ENCODE data around the gene CLDN15.
"Not testable (repeated sequence)": the region's sequence is repeated elsewhere in the genome, so short reads cannot be mapped to it uniquely, and the experiment has no call there.

CLDN15 gene

DNA sequence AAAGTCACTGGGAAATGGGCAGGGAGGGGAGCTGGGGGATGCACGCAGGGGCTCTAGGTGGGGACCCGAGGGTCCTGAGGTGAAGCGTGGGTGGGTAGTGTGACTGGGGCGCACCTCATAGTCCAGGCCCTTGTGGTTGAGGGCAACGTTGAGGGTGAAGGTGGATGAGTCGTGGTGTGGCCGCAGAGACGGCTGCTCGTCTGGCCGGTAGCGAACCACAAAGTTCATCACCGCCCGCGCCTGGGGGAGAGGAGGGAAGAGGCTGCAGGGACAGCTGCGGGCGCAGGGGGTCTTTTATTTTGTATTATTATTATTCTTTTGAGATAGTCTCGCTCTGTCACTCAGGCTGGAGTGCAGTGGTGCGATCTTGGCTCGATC is 30.9 kb downstream of the CLDN15 start:
- no peak for DNase-seq (ENCODE audit: low spot score)
- TF ChIP-seq, protein P1, sequence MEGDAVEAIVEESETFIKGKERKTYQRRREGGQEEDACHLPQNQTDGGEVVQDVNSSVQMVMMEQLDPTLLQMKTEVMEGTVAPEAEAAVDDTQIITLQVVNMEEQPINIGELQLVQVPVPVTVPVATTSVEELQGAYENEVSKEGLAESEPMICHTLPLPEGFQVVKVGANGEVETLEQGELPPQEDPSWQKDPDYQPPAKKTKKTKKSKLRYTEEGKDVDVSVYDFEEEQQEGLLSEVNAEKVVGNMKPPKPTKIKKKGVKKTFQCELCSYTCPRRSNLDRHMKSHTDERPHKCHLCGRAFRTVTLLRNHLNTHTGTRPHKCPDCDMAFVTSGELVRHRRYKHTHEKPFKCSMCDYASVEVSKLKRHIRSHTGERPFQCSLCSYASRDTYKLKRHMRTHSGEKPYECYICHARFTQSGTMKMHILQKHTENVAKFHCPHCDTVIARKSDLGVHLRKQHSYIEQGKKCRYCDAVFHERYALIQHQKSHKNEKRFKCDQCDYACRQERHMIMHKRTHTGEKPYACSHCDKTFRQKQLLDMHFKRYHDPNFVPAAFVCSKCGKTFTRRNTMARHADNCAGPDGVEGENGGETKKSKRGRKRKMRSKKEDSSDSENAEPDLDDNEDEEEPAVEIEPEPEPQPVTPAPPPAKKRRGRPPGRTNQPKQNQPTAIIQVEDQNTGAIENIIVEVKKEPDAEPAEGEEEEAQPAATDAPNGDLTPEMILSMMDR (IDR thresholded peaks at IDR 0.05; ENCODE audit: extremely low read depth, missing control alignments), result no peak

DNA sequence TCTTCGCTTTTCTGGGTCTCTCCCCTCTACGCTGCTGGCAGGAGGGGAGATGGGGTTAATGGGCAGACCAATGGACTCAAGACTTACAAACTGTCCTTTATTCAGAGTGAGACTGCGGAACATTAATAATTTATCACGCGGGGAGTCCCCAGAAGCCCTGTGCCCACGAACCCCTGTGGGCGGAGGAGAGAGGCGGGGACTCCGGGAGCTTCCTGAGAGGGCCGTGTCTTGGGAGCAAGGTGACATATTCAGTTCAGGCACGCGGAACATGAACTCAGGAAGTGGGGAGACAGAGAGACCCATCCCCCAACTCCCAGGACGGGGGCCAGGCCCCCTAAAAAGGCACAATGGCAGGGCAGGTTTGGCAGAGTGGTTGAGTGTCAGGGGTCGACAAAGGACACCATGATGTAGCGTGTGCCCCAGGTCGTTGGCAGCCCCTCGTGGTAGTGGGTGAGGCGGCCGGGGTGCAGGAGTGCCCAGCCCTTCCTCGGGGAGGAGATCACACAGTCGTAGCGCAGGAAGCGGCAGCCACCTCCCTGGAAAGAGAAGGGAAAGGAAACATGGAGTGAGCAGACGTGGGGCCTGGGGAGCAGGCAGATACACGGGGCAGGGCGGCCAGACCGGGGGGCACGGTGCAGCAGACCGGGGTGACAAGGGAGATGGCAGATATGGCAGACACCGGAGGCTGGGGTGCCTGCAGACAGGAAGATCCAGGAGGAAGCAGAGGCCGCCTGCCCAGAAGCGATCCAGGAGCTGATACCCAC is 31.5 kb downstream of the CLDN15 start:
- DNase-seq (ENCODE audit: low spot score), result no peak
- TF ChIP-seq, protein P1 (IDR thresholded peaks at IDR 0.05; ENCODE audit: extremely low read depth, missing control alignments), result no peak

DNA sequence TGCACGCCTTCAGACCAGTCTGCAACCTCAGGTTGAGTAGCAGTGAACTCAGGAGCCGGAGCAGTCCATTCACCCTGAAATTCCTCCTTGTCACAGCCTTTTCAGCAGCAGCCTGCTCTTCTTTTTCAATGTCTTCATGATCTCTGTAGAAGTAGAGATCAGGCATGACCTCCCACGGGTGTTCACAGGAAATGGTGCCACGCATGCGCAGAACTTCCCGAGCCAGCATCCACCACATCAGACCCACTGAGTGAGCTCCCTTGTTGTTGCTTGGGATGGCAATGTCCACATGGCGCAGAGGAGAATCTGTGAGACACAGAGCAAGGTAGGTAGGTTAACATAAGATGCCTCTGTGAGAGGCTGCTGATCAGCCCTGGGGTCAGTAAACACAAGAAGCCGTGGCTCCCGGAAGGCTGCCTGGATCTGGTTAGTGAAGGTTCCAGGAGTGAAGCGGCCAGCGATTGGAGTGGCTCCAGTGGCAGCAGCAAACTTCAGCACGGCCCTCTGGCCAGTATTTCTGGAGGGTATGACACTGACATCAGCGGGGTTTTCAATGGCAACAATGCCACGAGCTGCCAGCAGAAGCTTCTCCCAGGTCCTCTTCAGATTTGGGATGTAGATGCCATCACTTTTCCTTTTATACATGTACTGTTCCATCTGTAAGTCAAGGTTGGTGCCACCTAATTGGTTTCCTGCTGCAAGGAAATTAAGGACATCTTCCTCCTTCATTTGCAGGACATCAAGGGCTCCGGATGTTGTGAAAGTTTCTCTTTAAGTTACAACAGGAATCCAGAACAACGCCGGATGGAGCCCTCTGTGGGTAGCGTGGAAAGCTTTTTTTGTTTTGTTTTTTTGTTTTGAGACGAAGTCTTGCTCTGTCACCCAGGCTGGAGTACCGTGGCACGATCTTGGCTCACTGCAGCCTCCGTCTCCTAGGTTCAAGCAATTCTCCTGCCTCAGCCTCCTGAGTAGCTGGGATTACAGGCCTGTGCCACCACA is 33.6 kb downstream of the CLDN15 start:
- not testable (repeated sequence) for DNase-seq (ENCODE audit: low spot score)

DNA sequence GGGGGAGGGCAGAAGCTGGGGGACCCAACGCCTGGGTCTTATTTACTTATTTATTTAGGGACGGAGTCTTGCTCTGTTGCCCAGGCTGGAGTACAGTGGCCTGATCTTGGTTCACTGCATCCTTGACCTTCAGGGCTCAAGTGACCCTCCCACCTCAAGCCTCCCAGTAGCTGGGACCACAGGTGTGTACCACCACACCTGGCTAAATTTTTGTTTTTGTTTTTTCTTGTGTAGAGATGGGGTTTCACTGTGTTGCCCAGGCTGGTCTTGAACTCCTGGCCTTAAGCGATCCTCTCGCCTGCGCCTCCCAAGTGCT is 35.0 kb downstream of the CLDN15 start:
- TF ChIP-seq, protein P1 (IDR thresholded peaks at IDR 0.05; ENCODE audit: extremely low read depth, missing control alignments), result no peak
- no peak for DNase-seq (ENCODE audit: low spot score)

DNA sequence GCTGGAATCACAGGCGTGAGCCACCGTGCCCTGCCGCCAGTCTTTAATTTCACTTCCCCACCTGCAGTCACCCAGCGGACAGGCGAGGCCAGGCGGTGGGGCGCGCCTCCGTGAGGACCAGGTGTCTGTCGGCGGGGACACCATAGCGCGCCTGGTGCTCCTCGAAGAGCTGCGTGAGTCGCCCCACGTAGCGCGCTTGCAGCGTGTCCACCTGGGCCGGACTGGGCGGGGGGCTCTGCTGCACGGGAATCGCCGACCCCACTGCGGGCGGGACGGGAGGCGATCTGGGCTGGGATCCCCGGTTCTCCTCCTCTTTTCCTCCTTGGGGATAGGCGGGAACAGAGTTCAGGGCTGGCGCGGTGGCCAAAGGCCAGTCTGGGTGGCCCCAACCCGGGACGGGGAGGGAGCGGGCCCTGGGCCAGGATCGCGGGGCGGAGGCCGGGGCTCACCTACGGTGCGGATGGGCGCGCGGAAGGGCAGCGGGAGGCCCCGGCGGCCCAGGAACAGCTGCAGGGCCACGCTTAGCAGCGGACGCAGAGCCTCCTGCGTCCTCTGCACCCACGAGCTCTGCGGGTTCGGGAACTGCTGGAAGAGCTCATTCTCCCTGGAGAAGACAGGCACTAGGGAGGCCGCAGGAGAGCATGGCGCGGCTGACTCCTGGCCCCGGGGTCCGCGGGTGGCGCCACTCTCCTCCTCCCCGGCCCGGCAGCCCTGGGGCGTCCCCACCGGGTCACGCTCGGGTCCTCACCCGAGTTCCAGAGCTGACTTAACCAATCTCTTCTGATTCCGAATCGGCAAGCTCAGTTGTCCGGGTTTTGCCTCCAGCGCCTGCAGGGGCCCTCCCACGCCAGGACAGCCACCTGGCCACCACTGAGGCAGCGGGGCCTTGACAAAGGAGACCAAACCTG is 35.7 kb downstream of the CLDN15 start:
- no peak for DNase-seq (ENCODE audit: low spot score)
- TF ChIP-seq, protein P1 (IDR thresholded peaks at IDR 0.05; ENCODE audit: extremely low read depth, missing control alignments), result no peak

DNA sequence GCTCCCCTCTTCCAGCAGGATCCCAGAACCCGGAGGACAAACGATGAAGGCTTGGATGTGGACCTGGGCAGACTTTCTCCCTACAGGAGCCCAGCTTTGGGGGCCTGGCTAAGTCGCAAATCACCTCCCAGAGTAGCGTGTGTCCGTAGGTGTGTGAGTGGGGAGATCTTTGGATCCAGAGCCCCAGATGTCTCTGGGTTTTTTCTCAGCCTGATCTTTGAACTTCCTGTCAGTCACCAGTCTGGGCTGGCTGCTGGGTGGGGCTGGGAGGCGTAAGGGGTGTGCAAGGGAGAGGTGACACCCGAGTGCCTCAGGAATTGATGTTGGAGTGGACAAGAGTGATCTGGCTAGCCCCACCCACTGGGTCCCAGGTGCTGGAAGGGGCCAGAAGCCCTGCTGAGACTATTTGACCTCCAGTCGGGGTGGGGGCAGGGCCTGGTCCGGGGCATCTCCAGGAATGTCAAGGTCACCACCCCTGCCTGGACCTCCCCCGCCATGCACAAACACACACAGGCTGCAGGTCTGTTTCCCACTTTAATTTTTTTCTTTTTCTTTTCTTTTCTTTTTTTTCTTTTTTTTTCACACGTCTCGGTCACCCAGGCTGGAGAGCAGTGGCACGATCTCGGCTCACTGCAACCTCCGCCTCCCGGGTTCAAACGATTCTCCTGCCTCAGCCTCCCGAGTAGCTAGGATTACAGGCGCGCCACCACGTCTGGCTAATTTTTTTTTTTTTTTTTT is 36.6 kb downstream of the CLDN15 start, which contains the start of gene MOGAT3:
MOGAT3 (minus strand) TSS at position 175 of the 738 bp plus-strand sequence. CDS start 182 bp downstream, outside the sequence.
- TF ChIP-seq, protein P1 (IDR thresholded peaks at IDR 0.05; ENCODE audit: extremely low read depth, missing control alignments), result no peak
- no peak for DNase-seq (ENCODE audit: low spot score)

DNA sequence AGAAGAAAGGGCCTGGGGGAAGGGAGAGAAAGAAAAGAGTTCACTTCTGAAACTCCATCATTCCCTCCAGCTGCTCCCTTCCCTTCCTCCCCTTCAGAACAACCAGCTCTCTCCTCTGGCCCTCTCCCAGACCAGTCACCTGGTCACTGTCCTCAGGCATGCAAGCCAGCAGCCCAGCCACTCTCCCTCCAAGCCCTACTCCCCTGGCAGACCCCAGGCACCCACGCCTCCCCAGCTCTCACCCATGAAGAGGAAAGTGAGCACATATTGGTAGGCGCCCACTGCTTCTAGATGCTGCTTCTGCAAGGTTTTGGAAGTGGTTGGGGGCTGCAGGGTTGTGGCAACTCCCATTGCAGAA is 37.1 kb downstream of the CLDN15 start:
- DNase-seq (ENCODE audit: low spot score), result no peak
- TF ChIP-seq, protein P1 (IDR thresholded peaks at IDR 0.05; ENCODE audit: extremely low read depth, missing control alignments), result no peak

DNA sequence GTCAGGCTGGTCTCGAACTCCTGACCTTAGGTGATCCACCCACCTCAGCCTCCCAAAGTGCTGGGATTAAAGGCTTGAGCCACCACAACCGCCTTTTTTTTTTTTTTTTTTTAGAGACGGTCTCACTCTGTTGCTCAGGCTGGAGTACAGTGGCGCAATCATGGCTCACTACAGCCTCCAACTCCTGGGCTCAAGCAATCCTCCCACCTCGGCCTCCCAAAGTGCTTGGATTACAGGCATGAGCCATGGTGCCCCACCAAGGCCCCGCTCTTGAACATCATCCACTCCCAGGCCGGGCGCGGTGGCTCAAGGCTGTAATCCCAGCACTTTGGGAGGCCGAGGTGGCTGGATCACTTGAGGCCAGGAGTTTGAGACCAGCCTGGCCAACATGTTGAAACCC is 38.1 kb downstream of the CLDN15 start:
- DNase-seq (ENCODE audit: low spot score), result not testable (repeated sequence)

Data from GM20000 (cell line).